Prostate gland (tissue), 2 donors: ENCODE data around the gene PCDHGA4.

Experiments
- POLR2A ChIP-seq: fragments of 450-650 bp; IDR thresholded peaks from one replicate; pipeline ENCODE4 v1.6.1; 2016; ENCODE audit warnings: antibody characterized with exemption, mild to moderate bottlenecking
- POLR2AphosphoS5 ChIP-seq: sonication (generic); formaldehyde crosslinking; IDR thresholded peaks from one replicate; pipeline ENCODE4 v1.6.1; 2017; ENCODE audit warnings: antibody characterized with exemption
- TF ChIP-seq, protein P1 (sequence below), 4 experiments: fragments of 200-600 bp in 2 of 4; fragments of 450-650 bp in 2 of 4; sonication (generic) in 2 of 4; IDR thresholded peaks; 1 replicate in 3 of 4; 2 replicates in 1 of 4; pipeline ENCODE4 v1.5.1; 2016 to 2019; ENCODE audit warnings: antibody characterized with exemption in 4 of 4, mild to moderate bottlenecking in 2 of 4, moderate library complexity in 2 of 4

GRCh38 chr5:141389153-141390042 lies 34.6 kb downstream of the PCDHGA4 start:
- TF ChIP-seq, protein P1, sequence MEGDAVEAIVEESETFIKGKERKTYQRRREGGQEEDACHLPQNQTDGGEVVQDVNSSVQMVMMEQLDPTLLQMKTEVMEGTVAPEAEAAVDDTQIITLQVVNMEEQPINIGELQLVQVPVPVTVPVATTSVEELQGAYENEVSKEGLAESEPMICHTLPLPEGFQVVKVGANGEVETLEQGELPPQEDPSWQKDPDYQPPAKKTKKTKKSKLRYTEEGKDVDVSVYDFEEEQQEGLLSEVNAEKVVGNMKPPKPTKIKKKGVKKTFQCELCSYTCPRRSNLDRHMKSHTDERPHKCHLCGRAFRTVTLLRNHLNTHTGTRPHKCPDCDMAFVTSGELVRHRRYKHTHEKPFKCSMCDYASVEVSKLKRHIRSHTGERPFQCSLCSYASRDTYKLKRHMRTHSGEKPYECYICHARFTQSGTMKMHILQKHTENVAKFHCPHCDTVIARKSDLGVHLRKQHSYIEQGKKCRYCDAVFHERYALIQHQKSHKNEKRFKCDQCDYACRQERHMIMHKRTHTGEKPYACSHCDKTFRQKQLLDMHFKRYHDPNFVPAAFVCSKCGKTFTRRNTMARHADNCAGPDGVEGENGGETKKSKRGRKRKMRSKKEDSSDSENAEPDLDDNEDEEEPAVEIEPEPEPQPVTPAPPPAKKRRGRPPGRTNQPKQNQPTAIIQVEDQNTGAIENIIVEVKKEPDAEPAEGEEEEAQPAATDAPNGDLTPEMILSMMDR (IDR thresholded peaks at IDR 0.05), result no peak
- TF ChIP-seq POLR2AphosphoS5 (no peak), POLR2A (no peak)
